Neural cell (in vitro differentiated cells): Measurements from ENCODE around the gene ST3GAL4. TPM values are rescaled to one million over a fixed set of nuclear protein-coding genes. Genes with fewer than 3 reads are reported as not detected.

Experiments
- H2AFZ ChIP-seq: fragments of 200-600, 300-800 bp; sonication (generic), shearing (Covaris generic); 2 replicates; pipeline ENCODE4 v1.6.0; 2014; ENCODE audit warnings: low read depth, mild to moderate bottlenecking, antibody characterized with exemption, low read length, moderate library complexity
- H3F3A ChIP-seq: fragments of 200-600 bp; shearing (Covaris generic); 2 replicates; pipeline ENCODE4 v1.6.1; 2016; ENCODE audit warnings: mild to moderate bottlenecking, moderate library complexity, mixed read lengths, antibody characterized with exemption, low read length; ENCODE audit not compliant: insufficient read depth, poor library complexity, severe bottlenecking
- H3K27ac ChIP-seq: fragments of 200-600, 300-800 bp; sonication (generic), shearing (Covaris generic); 2 replicates; pipeline ENCODE4 v1.5.1; 2014; ENCODE audit warnings: mild to moderate bottlenecking, low read length, moderate library complexity
- H3K27me3 ChIP-seq: fragments of 300-800, 200-600 bp; sonication (generic), shearing (Covaris generic); 2 replicates; pipeline ENCODE4 v1.6.0; 2014; ENCODE audit warnings: mild to moderate bottlenecking, low read depth, low read length, moderate library complexity; ENCODE audit not compliant: insufficient read depth
- H3K36me3 ChIP-seq: fragments of 300-800, 200-600 bp; sonication (generic), shearing (Covaris generic); 2 replicates; pipeline ENCODE4 v1.5.1; 2014; ENCODE audit warnings: mild to moderate bottlenecking, antibody characterized with exemption, low read length, moderate library complexity; ENCODE audit not compliant: insufficient read depth
- H3K4me2 ChIP-seq: fragments of 300-800, 200-600 bp; sonication (generic), shearing (Covaris generic); 2 replicates; pipeline ENCODE4 v1.6.0; 2014; ENCODE audit warnings: mild to moderate bottlenecking, low read length
- H3K4me3 ChIP-seq: fragments of 300-800, 200-600 bp; sonication (generic), shearing (Covaris generic); 2 replicates; pipeline ENCODE4 v1.5.1; 2014; ENCODE audit warnings: mild to moderate bottlenecking, low read length, moderate library complexity
- H3K79me2 ChIP-seq: fragments of 200-600 bp; shearing (Covaris generic); replicated peaks from 2 replicates; pipeline ENCODE4 v1.6.0; 2014; ENCODE audit warnings: mild to moderate bottlenecking, low read length, moderate library complexity; ENCODE audit not compliant: insufficient read depth
- H3K9ac ChIP-seq: fragments of 300-800, 200-600 bp; sonication (generic), shearing (Covaris generic); 2 replicates; pipeline ENCODE4 v1.6.1; 2016; ENCODE audit warnings: mild to moderate bottlenecking, low read length, mixed read lengths
- H3K9me2 ChIP-seq: fragments of 200-600 bp; shearing (Covaris generic); 2 replicates; pipeline ENCODE4 v1.6.1; 2016; ENCODE audit warnings: mild to moderate bottlenecking, low read length, mixed read lengths; ENCODE audit not compliant: insufficient read depth
- H3K9me3 ChIP-seq: fragments of 200-600, 300-800 bp; sonication (generic), shearing (Covaris generic); 2 replicates; pipeline ENCODE4 v1.6.1; 2016; ENCODE audit warnings: mild to moderate bottlenecking, mixed run types, low read length, moderate library complexity, mixed read lengths
- H4K20me1 ChIP-seq: fragments of 200-600 bp; shearing (Covaris generic); 2 replicates; pipeline ENCODE4 v1.6.1; 2016; ENCODE audit warnings: mild to moderate bottlenecking, mixed run types; ENCODE audit not compliant: insufficient read depth
- EP300 ChIP-seq: fragments of 450-650 bp; conservative IDR thresholded peaks from 2 replicates; pipeline ENCODE4 v1.6.1; 2014; ENCODE audit warnings: antibody characterized with exemption, mild to moderate bottlenecking, moderate library complexity; ENCODE audit not compliant: poor library complexity, severe bottlenecking
- EZH2 ChIP-seq: fragments of 200-600, 300-800 bp; shearing (Covaris generic), sonication (generic); IDR thresholded peaks from 2 replicates; pipeline ENCODE4 v1.6.1; 2014; ENCODE audit warnings: antibody characterized with exemption, low read length, borderline replicate concordance, mild to moderate bottlenecking; ENCODE audit not compliant: insufficient read depth, poor library complexity, severe bottlenecking
- MXI1 ChIP-seq: fragments of 450-650 bp; conservative IDR thresholded peaks from 2 replicates; pipeline ENCODE4 v1.6.1; 2014; ENCODE audit warnings: antibody characterized with exemption, mild to moderate bottlenecking; ENCODE audit not compliant: poor library complexity, severe bottlenecking
- POLR2AphosphoS5 ChIP-seq: IDR thresholded peaks from 2 replicates; pipeline ENCODE4 v1.6.1; 2012
- RAD21 ChIP-seq: fragments of 450-650 bp; conservative IDR thresholded peaks from 2 replicates; pipeline ENCODE4 v1.6.1; 2014; ENCODE audit warnings: antibody characterized with exemption, mild to moderate bottlenecking, moderate library complexity
- SMC3 ChIP-seq: fragments of 450-650 bp; conservative IDR thresholded peaks from 2 replicates; pipeline ENCODE4 v1.6.1; 2014; ENCODE audit warnings: antibody characterized with exemption, mild to moderate bottlenecking, moderate library complexity; ENCODE audit not compliant: poor library complexity
- TAF1 ChIP-seq: IDR thresholded peaks from 2 replicates; pipeline ENCODE4 v1.6.1; 2012; ENCODE audit warnings: low read depth
- polyA plus RNA-seq: library from polyadenylated mRNA; depleted of rRNA; stranded (reverse); fragments of >200 nt; gene quantifications from 2 replicates; pipeline ENCODE4 v1.2.3, GENCODE V29; 2014
- TF ChIP-seq, protein P1 (sequence below): fragments of 450-650 bp; IDR thresholded peaks from 2 replicates; pipeline ENCODE4 v1.5.1; 2014; ENCODE audit warnings: antibody characterized with exemption, mild to moderate bottlenecking, moderate library complexity; ENCODE audit not compliant: poor library complexity, severe bottlenecking
- TF ChIP-seq, protein P2 (sequence below): IDR thresholded peaks from 2 replicates; pipeline ENCODE4 v1.6.1; 2012; ENCODE audit warnings: borderline replicate concordance

Gene ST3GAL4
- polyA plus RNA-seq, 1 donor from 2014 or later, result 46.1 TPM

DNA sequence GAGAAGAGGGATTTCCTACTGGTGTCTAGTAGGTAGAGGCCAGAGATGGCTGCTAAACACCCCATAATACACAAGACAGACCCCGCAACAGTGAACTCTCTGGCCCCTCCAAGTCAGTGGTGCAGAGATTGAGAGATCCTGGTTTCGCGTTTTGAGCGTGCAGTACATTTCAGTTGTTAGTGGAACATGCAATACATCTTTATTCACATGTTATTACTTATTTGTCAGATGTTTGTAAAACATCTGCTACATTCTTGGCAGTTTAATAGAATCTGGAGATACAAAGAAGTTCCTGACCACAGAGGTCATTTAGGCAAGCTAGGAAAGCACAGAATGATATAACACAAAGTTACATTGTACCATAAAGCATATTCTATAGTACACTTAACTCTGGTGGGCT is 41.5 kb downstream of the ST3GAL4 start:
- H2AFZ ChIP-seq, result no peak overlapping the region
- no peaks in the 10 kb centered on the region for H3K9me2 ChIP-seq
- no peak overlapping the region for H3K9ac ChIP-seq
- no peaks in the 10 kb centered on the region for H3K27me3 ChIP-seq
- H3K4me2 ChIP-seq, result no peak overlapping the region
- H3F3A ChIP-seq, result no peaks in the 10 kb centered on the region
- H3K79me2 ChIP-seq, result no peaks in the 10 kb centered on the region
- H4K20me1 ChIP-seq, result no peaks in the 10 kb centered on the region
- no peaks in the 10 kb centered on the region for H3K9me3 ChIP-seq
- no peak overlapping the region for H3K4me3 ChIP-seq
- no peak overlapping the region for H3K27ac ChIP-seq
- H3K36me3 ChIP-seq, result no peaks in the 10 kb centered on the region
- TF ChIP-seq SMC3, result no peak
- TF ChIP-seq EZH2, result no peak
- no peak for TF ChIP-seq MXI1
- no peak for TF ChIP-seq RAD21
- TF ChIP-seq, protein P1, sequence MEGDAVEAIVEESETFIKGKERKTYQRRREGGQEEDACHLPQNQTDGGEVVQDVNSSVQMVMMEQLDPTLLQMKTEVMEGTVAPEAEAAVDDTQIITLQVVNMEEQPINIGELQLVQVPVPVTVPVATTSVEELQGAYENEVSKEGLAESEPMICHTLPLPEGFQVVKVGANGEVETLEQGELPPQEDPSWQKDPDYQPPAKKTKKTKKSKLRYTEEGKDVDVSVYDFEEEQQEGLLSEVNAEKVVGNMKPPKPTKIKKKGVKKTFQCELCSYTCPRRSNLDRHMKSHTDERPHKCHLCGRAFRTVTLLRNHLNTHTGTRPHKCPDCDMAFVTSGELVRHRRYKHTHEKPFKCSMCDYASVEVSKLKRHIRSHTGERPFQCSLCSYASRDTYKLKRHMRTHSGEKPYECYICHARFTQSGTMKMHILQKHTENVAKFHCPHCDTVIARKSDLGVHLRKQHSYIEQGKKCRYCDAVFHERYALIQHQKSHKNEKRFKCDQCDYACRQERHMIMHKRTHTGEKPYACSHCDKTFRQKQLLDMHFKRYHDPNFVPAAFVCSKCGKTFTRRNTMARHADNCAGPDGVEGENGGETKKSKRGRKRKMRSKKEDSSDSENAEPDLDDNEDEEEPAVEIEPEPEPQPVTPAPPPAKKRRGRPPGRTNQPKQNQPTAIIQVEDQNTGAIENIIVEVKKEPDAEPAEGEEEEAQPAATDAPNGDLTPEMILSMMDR, result no peak
- TF ChIP-seq EP300, result no peak
- TF ChIP-seq, protein P2, sequence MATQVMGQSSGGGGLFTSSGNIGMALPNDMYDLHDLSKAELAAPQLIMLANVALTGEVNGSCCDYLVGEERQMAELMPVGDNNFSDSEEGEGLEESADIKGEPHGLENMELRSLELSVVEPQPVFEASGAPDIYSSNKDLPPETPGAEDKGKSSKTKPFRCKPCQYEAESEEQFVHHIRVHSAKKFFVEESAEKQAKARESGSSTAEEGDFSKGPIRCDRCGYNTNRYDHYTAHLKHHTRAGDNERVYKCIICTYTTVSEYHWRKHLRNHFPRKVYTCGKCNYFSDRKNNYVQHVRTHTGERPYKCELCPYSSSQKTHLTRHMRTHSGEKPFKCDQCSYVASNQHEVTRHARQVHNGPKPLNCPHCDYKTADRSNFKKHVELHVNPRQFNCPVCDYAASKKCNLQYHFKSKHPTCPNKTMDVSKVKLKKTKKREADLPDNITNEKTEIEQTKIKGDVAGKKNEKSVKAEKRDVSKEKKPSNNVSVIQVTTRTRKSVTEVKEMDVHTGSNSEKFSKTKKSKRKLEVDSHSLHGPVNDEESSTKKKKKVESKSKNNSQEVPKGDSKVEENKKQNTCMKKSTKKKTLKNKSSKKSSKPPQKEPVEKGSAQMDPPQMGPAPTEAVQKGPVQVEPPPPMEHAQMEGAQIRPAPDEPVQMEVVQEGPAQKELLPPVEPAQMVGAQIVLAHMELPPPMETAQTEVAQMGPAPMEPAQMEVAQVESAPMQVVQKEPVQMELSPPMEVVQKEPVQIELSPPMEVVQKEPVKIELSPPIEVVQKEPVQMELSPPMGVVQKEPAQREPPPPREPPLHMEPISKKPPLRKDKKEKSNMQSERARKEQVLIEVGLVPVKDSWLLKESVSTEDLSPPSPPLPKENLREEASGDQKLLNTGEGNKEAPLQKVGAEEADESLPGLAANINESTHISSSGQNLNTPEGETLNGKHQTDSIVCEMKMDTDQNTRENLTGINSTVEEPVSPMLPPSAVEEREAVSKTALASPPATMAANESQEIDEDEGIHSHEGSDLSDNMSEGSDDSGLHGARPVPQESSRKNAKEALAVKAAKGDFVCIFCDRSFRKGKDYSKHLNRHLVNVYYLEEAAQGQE, result no peak
- no peak for TF ChIP-seq POLR2AphosphoS5
- TF ChIP-seq TAF1, result no peak

DNA sequence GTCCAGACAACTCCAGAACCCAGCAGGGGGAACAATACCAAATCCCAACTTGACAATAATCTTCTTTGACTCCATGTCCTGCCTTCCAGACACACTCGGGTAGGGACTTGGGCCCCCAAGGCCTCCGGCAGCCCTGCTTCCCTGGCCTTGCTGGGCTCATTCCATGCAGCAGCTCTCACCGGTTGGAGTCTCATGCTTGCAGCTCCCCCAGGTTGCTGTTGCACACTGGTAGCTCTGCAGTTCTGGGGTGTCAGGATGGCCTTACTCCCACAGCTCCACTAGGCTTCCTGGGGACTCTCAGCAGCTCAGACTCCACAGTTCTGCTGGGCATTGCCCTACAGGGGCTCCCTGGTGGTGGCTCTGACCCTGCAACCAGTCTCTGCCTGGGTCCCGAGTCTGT is 42.8 kb downstream of the ST3GAL4 start:
- H3F3A ChIP-seq, result no peaks in the 10 kb centered on the region
- H3K79me2 ChIP-seq, result no peaks in the 10 kb centered on the region
- no peaks in the 10 kb centered on the region for H3K9me2 ChIP-seq
- no peak overlapping the region for H3K27ac ChIP-seq
- TF ChIP-seq EP300 (no peak), TAF1 (no peak), MXI1 (no peak), EZH2 (no peak), POLR2AphosphoS5 (no peak)
- TF ChIP-seq, protein P1, result no peak
- no peaks in the 10 kb centered on the region for H3K9me3 ChIP-seq
- H3K4me3 ChIP-seq, result no peak overlapping the region
- H4K20me1 ChIP-seq, result no peaks in the 10 kb centered on the region
- no peak overlapping the region for H2AFZ ChIP-seq
- no peak overlapping the region for H3K4me2 ChIP-seq
- H3K27me3 ChIP-seq, result no peaks in the 10 kb centered on the region
- no peaks in the 10 kb centered on the region for H3K36me3 ChIP-seq
- H3K9ac ChIP-seq, result no peak overlapping the region
